Inferior parietal cortex (tissue), 1 donor: ENCODE data around the gene SFTPB.

ENCODE experiments used
- DNase-seq: peaks from one replicate; pipeline ENCODE4 v3.0.0-alpha.2; 2016; ENCODE audit errors: extremely low spot score

Gene SFTPB

GRCh38 chr2:85613717-85614515 is 54.1 kb downstream of the SFTPB start:
- DNase-seq: no peak

GRCh38 chr2:85611705-85612587 is 56.1 kb downstream of the SFTPB start, which contains the start of gene C2orf68:
Gene C2orf68 (minus strand): TSS chr2:85612066. CDS start chr2:85611984, 82 bp downstream.
- peak; percentile 91 for DNase-seq

GRCh38 chr2:85611217-85611704 is 56.7 kb downstream of the SFTPB start:
- DNase-seq: no peak
